Natural killer cell (primary cell): Measurements from ENCODE around the gene AUH. TPM values are rescaled to one million over a fixed set of nuclear protein-coding genes. Genes with fewer than 3 reads are reported as not detected.

ENCODE experiments used
- ATAC-seq, 3 donors: fragments of 150-1000 bp in 2 of 3; fragments of 200-7000 bp in 1 of 3; cut with Tn5 transposase; 1 replicate in 1 of 3; 2 replicates in 2 of 3; pipeline ENCODE4 v1.10.0; 2021; ENCODE audit warnings: mild to moderate bottlenecking in 2 of 3, moderate library complexity in 2 of 3
- DNase-seq, 2 donors: peaks; one replicate each; pipeline versions ENCODE4 v3.0.0 to v3.0.0-alpha.2; 2013 to 2021; ENCODE audit warnings: mixed read lengths in 1 of 2
- H3K27ac ChIP-seq: one replicate; pipeline ENCODE4 v1.5.1; 2013; ENCODE audit warnings: mild to moderate bottlenecking, low read length
- H3K27me3 ChIP-seq: one replicate; pipeline ENCODE4 v1.6.1; 2013; ENCODE audit warnings: low read length; ENCODE audit not compliant: control insufficient read depth, insufficient read depth
- H3K36me3 ChIP-seq: one replicate; pipeline ENCODE4 v1.6.1; 2013; ENCODE audit warnings: low read length; ENCODE audit not compliant: control insufficient read depth, insufficient read depth
- H3K4me1 ChIP-seq: one replicate; pipeline ENCODE4 v1.6.1; 2013; ENCODE audit warnings: low read length; ENCODE audit not compliant: control insufficient read depth, insufficient read depth
- H3K4me3 ChIP-seq: one replicate; pipeline ENCODE4 v1.5.1; 2013; ENCODE audit warnings: low read length
- H3K9me3 ChIP-seq: one replicate; pipeline ENCODE4 v1.6.1; 2013; ENCODE audit warnings: low read length; ENCODE audit not compliant: control insufficient read depth, insufficient read depth
- H3K27ac Mint-ChIP-seq, 2 donors: one replicate each; pipeline ENCODE4 v1.8.0; 2022; ENCODE audit warnings: mild to moderate bottlenecking in 2 of 2, mixed read lengths in 2 of 2, moderate library complexity in 1 of 2
- H3K27me3 Mint-ChIP-seq, 2 donors: one replicate each; pipeline ENCODE4 v1.8.0; 2022; ENCODE audit warnings: low read depth in 2 of 2, mixed read lengths in 2 of 2
- H3K36me3 Mint-ChIP-seq: one replicate; pipeline ENCODE4 v1.8.0; 2022; ENCODE audit warnings: mixed read lengths
- H3K4me1 Mint-ChIP-seq, 2 donors: one replicate each; pipeline ENCODE4 v1.8.0; 2022; ENCODE audit warnings: mixed read lengths in 2 of 2
- H3K4me3 Mint-ChIP-seq: one replicate; pipeline ENCODE4 v1.8.0; 2022; ENCODE audit warnings: mild to moderate bottlenecking, moderate library complexity, mixed read lengths
- H3K9me3 Mint-ChIP-seq, 2 donors: one replicate each; pipeline ENCODE4 v1.8.0; 2022; ENCODE audit warnings: mixed read lengths in 2 of 2
- CTCF ChIP-seq: fragments of 200-600 bp; IDR thresholded peaks from one replicate; pipeline ENCODE4 v1.8.0; 2022; ENCODE audit warnings: antibody characterized with exemption
- WGBS: methylation state at CpG from one replicate; pipeline ENCODE4 v1.1.7; 2013; ENCODE audit warnings: missing lambda C conversion rate; ENCODE audit not compliant: insufficient coverage; 5-methylcytosine and 5-hydroxymethylcytosine counted together
- intact Hi-C: fragments of 100-400 bp; cut with micrococcal nuclease; formaldehyde crosslinking; loops from one replicate; pipeline ENCODE4 v1.14.2; 2022
- total RNA-seq, 4 donors: library from RNA; stranded (reverse); fragments of 120-200 nt in 1 of 4; gene quantifications; one replicate each; pipeline versions ENCODE4 v1.2.3 to v1.2.4, GENCODE V29; 2013 to 2022

The AUH gene
- total RNA-seq, 3 donors from 2014 or later (not counting 1 experiment from before 2014, with no cell fraction given): 26.7 to 36.6 (median 34.9) TPM

- TF ChIP-seq CTCF: no peak
- H3K36me3 ChIP-seq: peaks cover 3% of the 10 kb centered on the region
- no peaks in the 10 kb centered on the region for H3K9me3 ChIP-seq
- 96% methylated on average over 6 of the region's 6 CpGs for WGBS
- intact Hi-C loops: no loop called here
- H3K27ac ChIP-seq: no peak overlapping the region
- peaks cover 37 to 55% of the 10 kb centered on the region in 2 donors for H3K4me1 Mint-ChIP-seq
- no peak overlapping the region for H3K4me3 Mint-ChIP-seq
- no peaks in the 10 kb centered on the region for H3K27me3 ChIP-seq
- no peak overlapping the region for H3K4me3 ChIP-seq
- ATAC-seq (no peak), DNase-seq (no peak)
- peaks cover 24% of the 10 kb centered on the region for H3K4me1 ChIP-seq
- H3K27me3 Mint-ChIP-seq: no peaks in the 10 kb centered on the region
- no peaks in the 10 kb centered on the region for H3K36me3 Mint-ChIP-seq
- no peaks in the 10 kb centered on the region for H3K9me3 Mint-ChIP-seq
- H3K27ac Mint-ChIP-seq: no peak overlapping the region
These were observed 113.0 kb downstream of the AUH start for GRCh38 chr9:91248707-91249106.

- H3K27ac ChIP-seq: no peak overlapping the region
- H3K36me3 Mint-ChIP-seq: no peaks in the 10 kb centered on the region
- no peaks in the 10 kb centered on the region for H3K27me3 ChIP-seq
- no peaks in the 10 kb centered on the region for H3K9me3 ChIP-seq
- H3K36me3 ChIP-seq: peaks cover 3% of the 10 kb centered on the region
- no peak overlapping the region for H3K4me3 Mint-ChIP-seq
- intact Hi-C loops: no loop called here
- WGBS: 98% methylated on average over 2 of the region's 2 CpGs
- DNase-seq (no peak), ATAC-seq (no peak)
- peak overlapping the region in 1 of 2 donors; percentile 21 for H3K27ac Mint-ChIP-seq
- no peak for TF ChIP-seq CTCF
- no peaks in the 10 kb centered on the region for H3K27me3 Mint-ChIP-seq
- no peaks in the 10 kb centered on the region for H3K9me3 Mint-ChIP-seq
- H3K4me1 Mint-ChIP-seq: peaks cover 32 to 58% of the 10 kb centered on the region in 2 donors
- no peak overlapping the region for H3K4me3 ChIP-seq
- peaks cover 21% of the 10 kb centered on the region for H3K4me1 ChIP-seq
These were observed 114.4 kb downstream of the AUH start for GRCh38 chr9:91247278-91247677.

- no peak overlapping the region for H3K4me3 Mint-ChIP-seq
- Histone ChIP-seq H3K36me3 (peaks cover 3% of the 10 kb centered on the region), H3K4me3 (no peak overlapping the region), H3K27me3 (no peaks in the 10 kb centered on the region), H3K27ac (no peak overlapping the region), H3K4me1 (peaks cover 21% of the 10 kb centered on the region), H3K9me3 (no peaks in the 10 kb centered on the region)
- no peaks in the 10 kb centered on the region for H3K36me3 Mint-ChIP-seq
- H3K27ac Mint-ChIP-seq: peak overlapping the region in 1 of 2 donors; percentile 21
- H3K27me3 Mint-ChIP-seq: no peaks in the 10 kb centered on the region
- H3K4me1 Mint-ChIP-seq: peaks cover 34 to 58% of the 10 kb centered on the region in 2 donors
- no peak for TF ChIP-seq CTCF
- H3K9me3 Mint-ChIP-seq: no peaks in the 10 kb centered on the region
- intact Hi-C loops: no loop called here
- DNase-seq: no peak
- ATAC-seq: no peak
- WGBS: 99% methylated on average over 5 of the region's 5 CpGs
These were observed 114.9 kb downstream of the AUH start for GRCh38 chr9:91246846-91247245.
